Stimulated activated CD4-positive, alpha-beta T cell treated with anti-CD3 and anti-CD28 coated beads, TNF-alpha, amount 100 ng/mL, for 48 hours (primary cell): ENCODE data around the gene NANS.
"Not testable (repeated sequence)": the region's sequence is repeated elsewhere in the genome, so short reads cannot be mapped to it uniquely, and the experiment has no call there.

Source experiments
- DNase-seq, 3 donors: peaks; one replicate each; pipeline ENCODE4 v3.0.0-alpha.2; 2020; ENCODE audit warnings: low read depth in 3 of 3

Gene NANS

DNA sequence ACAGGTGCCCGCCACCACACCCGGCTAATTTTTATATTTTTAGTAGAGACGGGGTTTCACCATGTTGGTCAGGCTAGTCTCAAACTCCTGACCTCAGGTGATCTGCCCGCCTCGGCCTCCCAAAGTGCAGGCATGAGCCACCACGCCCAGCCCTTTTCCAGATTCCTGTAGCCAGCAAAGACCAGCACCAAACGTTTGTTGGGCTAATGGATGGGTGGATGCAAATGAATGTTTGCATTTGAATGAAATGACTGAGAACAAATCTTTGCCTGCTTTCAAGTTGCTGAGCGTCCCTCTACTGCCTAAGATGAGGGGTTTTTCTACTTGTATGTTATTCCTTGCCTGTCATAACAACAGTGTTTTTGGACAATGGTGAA lies 20.0 kb downstream of the NANS start:
- DNase-seq = not testable (repeated sequence)

GRCh38 chr9:98078895-98079294 lies 22.4 kb downstream of the NANS start:
- no peak for DNase-seq

- DNase-seq = no peak
These were observed 23.8 kb downstream of the NANS start for GRCh38 chr9:98080326-98080725.

DNA sequence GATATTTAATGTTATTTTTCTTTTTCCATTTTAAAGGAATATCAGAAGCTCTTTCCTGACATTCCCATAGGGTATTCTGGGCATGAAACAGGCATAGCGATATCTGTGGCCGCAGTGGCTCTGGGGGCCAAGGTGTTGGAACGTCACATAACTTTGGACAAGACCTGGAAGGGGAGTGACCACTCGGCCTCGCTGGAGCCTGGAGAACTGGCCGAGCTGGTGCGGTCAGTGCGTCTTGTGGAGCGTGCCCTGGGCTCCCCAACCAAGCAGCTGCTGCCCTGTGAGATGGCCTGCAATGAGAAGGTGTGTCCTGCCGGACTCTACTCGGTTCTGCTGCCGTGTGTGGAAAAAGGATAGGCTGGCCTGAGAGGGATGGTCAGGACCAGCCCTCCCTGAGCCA lies 24.2 kb downstream of the NANS start:
- no peak for DNase-seq

DNA sequence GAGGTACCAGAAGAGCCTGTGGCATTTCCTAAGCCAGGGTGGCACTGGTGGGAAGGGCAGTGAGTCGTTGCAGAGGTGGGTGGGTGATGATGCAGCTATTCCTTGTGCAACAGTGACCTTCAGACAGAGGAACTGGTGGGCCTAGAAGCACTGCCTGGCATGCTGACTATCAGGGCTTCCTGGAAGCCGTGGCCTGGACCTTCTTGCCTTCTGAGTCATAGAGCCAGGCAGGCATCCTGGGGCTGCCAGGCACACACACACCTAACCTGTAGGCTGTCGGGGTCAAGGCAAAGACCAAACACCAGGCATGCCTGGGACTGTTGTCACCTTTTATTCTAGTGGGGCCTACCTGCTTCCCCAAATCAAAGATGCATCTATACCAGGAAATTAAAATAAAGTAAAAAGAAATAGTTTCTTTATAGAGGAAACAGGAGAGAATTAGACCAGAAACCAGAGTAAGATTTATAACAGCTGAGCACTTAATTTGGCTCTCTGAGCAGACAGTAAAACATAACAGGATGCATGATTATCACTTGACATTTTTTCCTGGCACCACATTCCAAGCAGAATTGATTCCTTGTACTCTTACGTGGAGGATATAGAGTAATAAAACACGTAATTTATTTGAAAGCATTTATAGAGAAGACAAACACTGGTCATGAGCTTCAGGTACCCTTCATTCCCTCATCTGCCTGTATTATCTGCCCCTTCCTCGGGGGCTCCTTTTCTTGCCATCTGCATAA lies 25.1 kb downstream of the NANS start:
- peak in 1 of 3 donors; percentile 56 for DNase-seq

DNA sequence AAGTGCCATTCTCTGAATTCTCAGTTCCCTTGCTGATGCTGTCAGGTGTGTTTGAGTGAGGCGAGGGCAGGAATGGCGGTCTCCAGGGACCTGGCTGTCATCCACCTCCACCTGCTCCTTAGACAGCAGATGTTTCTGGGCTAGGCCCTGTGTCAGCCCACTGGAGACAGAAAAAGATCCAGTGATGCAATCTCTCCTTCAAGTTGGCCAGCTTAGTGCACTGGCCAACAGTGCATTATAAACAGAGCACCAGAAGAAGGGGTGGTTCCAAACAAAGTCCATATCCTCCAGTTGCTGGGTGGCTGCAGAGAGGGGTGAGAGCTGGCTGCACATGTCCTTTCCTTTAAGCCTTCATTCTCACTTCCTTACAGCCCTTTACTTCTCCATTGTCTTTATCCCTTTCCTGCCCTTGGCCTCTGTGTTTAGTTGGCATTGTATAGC lies 26.5 kb downstream of the NANS start:
- DNase-seq = no peak

GRCh38 chr9:98083566-98084183 lies 27.1 kb downstream of the NANS start:
- no peak for DNase-seq

DNA sequence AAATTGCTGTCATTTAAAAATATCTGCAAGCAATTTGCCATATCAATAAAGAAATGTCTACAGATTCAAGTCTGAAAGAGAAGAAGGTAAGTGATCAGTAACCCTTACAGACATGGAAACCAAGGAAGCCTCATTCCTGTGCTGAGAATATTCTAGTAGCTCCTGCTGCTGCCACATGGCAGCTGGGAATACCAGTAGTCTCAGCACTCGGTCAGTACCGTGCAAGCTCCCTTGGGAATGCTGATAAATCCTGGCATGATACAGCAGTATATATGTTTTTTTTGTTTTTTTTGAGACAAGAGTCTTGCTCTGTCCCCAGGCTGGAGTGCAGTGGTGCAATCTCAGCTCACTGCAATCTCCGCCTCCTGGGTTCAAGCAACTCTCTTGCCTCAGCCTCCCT lies 27.9 kb downstream of the NANS start:
- no peak for DNase-seq

DNA sequence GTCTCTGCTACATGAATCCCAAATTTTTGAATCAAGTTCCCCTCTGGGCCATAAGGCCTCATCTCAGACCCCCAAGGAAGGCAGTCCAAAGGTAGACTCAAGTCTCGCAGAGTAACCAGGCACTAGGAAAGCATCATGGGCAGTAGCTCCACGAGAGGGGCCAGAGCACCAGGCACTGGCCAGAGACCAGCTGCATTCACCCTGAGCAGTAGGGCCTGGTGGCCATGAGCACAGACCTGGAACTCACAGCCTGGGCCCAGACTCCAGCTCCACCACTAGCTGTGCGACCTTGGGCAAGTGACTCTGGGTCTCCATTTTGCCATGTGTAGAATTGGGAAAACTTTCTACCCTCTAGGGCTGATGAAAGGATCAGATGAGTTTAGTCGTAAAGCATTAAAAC lies 28.5 kb downstream of the NANS start:
- DNase-seq = no peak

GRCh38 chr9:98085944-98086343 lies 29.4 kb downstream of the NANS start:
- no peak for DNase-seq

- no peak for DNase-seq
These were observed 29.9 kb downstream of the NANS start for GRCh38 chr9:98086461-98086860.

- DNase-seq = no peak
These were observed 31.2 kb downstream of the NANS start for GRCh38 chr9:98087420-98088354.

GRCh38 chr9:98090674-98091073 lies 34.1 kb downstream of the NANS start:
- DNase-seq = not testable (repeated sequence)

DNA sequence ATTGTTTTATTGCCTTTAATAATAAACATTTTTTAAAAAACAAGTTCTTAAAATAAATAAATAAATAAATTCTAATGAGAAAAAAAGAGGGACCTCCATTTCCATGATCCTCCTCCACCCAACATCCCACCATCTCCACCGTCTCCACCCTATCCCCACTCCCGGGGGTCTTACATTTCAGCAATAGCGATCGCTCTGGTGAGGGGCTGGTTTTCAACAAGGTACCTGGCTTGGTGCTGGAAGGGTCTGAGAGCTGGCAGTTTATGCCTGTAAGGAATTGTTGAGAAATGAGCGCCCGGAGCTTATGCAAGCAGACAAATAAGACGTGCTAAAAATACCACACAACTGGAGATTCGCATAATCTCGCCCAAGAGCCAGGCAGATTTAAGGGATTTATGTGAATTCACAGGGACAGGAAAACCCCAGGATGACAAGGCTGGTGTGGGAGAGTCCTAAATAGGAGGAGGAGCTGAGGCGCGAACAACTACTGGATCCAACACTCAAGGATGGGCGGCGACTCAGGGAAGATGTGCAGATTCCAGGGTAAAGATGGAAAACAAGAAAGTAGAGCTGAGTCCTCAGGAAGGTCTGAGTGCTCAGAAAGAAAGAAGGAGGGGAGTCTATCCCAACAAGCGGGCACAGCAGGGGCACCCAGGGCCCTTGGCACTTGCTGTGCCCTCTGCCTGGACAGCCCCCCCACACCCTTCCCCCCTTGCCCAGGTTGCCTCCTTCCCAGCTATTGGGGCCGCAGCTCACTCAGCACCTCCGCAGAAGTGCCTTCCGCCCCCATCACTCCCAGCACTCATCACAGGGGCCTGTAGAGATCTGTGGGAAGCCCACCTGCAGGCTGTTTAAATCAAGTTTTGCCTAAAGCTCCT lies 35.4 kb downstream of the NANS start:
- DNase-seq = no peak

DNA sequence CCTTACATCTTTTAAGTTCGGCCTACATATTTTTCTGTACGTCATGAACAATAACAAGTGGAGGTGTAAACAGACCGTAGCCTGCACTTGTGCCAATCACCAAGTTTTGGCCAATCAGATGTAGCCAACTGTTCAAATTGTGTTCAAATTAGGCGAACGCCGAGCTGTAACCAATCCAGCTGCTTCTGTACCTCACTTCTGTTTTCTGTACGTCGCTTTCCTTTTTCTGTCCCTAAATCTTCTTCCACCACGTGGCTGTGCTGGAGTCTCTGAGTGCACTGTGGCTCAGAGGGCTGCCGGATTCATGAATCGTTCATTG lies 36.0 kb downstream of the NANS start:
- no peak for DNase-seq

DNA sequence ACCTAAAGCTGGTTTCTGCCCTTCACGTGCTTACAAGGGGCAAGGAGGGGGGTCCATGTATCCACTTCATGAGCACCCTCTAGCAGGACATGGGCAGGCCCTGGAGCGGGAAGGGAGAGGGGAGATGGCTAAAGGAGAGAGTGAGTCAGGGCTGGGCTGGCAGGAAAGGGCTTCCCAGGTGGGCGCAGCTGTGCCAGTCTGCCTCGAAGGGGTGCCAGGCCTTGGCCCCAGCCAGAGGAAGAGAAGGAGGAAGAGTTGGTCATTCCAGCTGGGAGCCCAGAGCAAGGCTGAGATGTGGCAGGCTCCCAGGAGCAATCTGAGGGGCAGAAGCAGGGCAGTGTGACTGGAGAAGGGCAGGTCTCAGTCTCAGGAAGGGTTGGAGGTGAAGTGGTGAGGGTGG lies 37.8 kb downstream of the NANS start:
- DNase-seq = no peak

DNA sequence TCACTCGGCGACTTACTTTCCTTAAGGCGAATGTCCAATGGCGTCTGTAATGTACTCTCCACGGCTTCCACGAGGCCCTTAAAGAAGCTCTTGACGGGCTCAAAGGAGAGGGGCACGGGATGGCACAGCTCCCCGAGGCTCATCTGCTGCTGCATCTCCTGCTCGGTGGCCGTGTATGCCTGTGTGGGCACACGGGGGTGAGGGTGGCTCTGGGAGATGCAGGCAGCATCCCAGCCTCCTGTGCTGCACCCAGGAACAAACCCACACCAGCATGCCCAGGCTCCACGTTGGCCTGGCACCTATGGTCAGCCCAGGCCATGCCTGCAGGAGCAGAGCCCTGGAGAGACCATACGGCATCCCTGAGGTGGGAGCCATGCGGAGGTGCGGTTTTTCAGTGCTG lies 38.3 kb downstream of the NANS start:
- no peak for DNase-seq

- no peak for DNase-seq
These were observed 38.9 kb downstream of the NANS start for GRCh38 chr9:98095401-98095800.

- no peak for DNase-seq
These were observed 39.6 kb downstream of the NANS start for GRCh38 chr9:98096091-98096490.

DNA sequence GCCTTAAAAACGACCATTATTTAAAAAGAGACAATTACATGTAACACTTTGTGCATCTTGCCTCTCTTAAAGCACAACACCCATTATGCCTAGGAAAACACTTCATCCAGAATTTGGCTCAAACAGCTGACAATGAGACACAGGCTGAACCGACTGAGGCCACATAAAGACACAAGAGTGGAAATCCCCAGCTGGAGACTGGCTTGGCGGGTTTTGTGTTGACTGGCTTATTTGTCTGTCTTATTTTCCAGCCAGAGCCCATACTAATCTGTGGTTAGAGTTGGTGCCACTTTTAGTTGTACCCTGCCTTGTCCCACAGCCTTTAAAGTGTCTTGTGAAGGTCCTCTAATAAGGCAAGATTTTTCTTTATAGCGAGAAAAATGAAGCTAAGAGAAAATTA lies 41.3 kb downstream of the NANS start:
- no peak for DNase-seq

DNA sequence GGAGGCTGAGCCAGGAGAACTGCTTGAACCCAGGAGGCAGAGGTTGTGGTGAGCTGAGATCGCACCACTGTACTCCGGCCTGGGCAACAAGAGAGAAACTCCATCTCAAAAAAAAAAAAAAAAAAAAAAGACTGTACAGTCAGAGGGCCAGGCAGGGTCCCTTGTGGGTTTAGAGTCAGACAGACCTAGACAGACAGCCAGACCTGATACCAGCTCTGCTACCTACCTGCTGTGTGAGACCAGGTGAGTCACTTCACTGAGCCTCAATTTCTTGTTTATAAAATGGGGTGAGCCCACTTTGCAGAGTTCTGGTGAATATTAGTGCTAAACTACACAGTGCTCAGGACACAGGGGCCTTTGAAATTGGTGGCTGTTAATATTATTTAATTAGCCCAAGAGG lies 42.8 kb downstream of the NANS start:
- no peak for DNase-seq

GRCh38 chr9:98099898-98100297 lies 43.4 kb downstream of the NANS start:
- no peak for DNase-seq
